Liver (tissue), 9 donors: Measurements from ENCODE around the gene FRMD4A. TPM values are rescaled to one million over a fixed set of nuclear protein-coding genes. Genes with fewer than 3 reads are reported as not detected.
A peak's percentile ranks its signal among the peaks of the same experiment; 100 is the strongest.

Experiments
- DNase-seq: peaks from one replicate; pipeline ENCODE4 v3.0.0-alpha.2; 2017; ENCODE audit warnings: low spot score
- H3K27ac ChIP-seq, 2 donors: one replicate each; pipeline ENCODE4 v1.7.0; 2013; ENCODE audit warnings: inconsistent platforms in 2 of 2, low read length in 2 of 2, control low read depth in 1 of 2, low read depth in 1 of 2, mild to moderate bottlenecking in 1 of 2
- H3K27me3 ChIP-seq, 4 donors: one replicate each; pipeline versions ENCODE4 v1.6.1 to v1.7.0; 2013; ENCODE audit warnings: low read length in 3 of 4, inconsistent platforms in 1 of 4, mild to moderate bottlenecking in 1 of 4, moderate library complexity in 1 of 4; ENCODE audit not compliant: control insufficient read depth in 4 of 4, insufficient read depth in 4 of 4
- H3K36me3 ChIP-seq, 4 donors: one replicate each; pipeline versions ENCODE4 v1.6.1 to v1.7.0; 2013; ENCODE audit warnings: low read length in 3 of 4, mild to moderate bottlenecking in 3 of 4, low read depth in 1 of 4, moderate library complexity in 1 of 4; ENCODE audit not compliant: control insufficient read depth in 4 of 4, insufficient read depth in 3 of 4
- H3K4me1 ChIP-seq, 4 donors: one replicate each; pipeline versions ENCODE4 v1.6.1 to v1.7.0; 2013; ENCODE audit warnings: low read length in 3 of 4, mild to moderate bottlenecking in 3 of 4, moderate library complexity in 1 of 4; ENCODE audit not compliant: control insufficient read depth in 4 of 4, insufficient read depth in 4 of 4
- H3K4me3 ChIP-seq, 3 donors: one replicate each; pipeline versions ENCODE4 v1.6.1 to v1.7.0; 2013; ENCODE audit warnings: low read length in 3 of 3, control low read depth in 1 of 3, low read depth in 1 of 3, mild to moderate bottlenecking in 1 of 3
- H3K9ac ChIP-seq, 2 donors: one replicate each; pipeline ENCODE4 v1.7.0; 2013; ENCODE audit warnings: low read length in 2 of 2, mild to moderate bottlenecking in 2 of 2, moderate library complexity in 2 of 2, control low read depth in 1 of 2, low read depth in 1 of 2
- H3K9me3 ChIP-seq, 4 donors: one replicate each; pipeline versions ENCODE4 v1.6.1 to v1.7.0; 2013; ENCODE audit warnings: low read length in 3 of 4; ENCODE audit not compliant: control insufficient read depth in 4 of 4
- EGR1 ChIP-seq, 2 donors: IDR thresholded peaks; 2 replicates each; pipeline ENCODE4 v1.6.1; 2016 to 2018; ENCODE audit warnings: antibody characterized with exemption in 2 of 2, low read depth in 2 of 2
- FOXA1 ChIP-seq: IDR thresholded peaks from 2 replicates; pipeline ENCODE4 v1.6.1; 2016; ENCODE audit warnings: antibody characterized with exemption
- FOXA2 ChIP-seq: IDR thresholded peaks from 2 replicates; pipeline ENCODE4 v1.6.1; 2016; ENCODE audit warnings: antibody characterized with exemption
- HNF4A ChIP-seq, 2 donors: conservative IDR thresholded peaks; 2 replicates each; pipeline ENCODE4 v1.6.1; 2016; ENCODE audit warnings: antibody characterized with exemption in 2 of 2, mild to moderate bottlenecking in 2 of 2
- HNF4G ChIP-seq: IDR thresholded peaks from 2 replicates; pipeline ENCODE4 v1.6.1; 2016; ENCODE audit warnings: antibody characterized with exemption
- JUND ChIP-seq, 2 donors: IDR thresholded peaks; 2 replicates each; pipeline ENCODE4 v1.6.1; 2016; ENCODE audit warnings: antibody characterized with exemption in 2 of 2
- NR2F2 ChIP-seq: IDR thresholded peaks from 2 replicates; pipeline ENCODE4 v1.6.1; 2016; ENCODE audit warnings: antibody characterized with exemption
- RAD21 ChIP-seq, 2 donors: IDR thresholded peaks; 2 replicates each; pipeline ENCODE4 v1.6.1; 2016; ENCODE audit warnings: antibody characterized with exemption in 2 of 2, mild to moderate bottlenecking in 2 of 2
- RXRA ChIP-seq, 2 donors: IDR thresholded peaks; 2 replicates each; pipeline ENCODE4 v1.6.1; 2017 to 2018; ENCODE audit warnings: antibody characterized with exemption in 2 of 2, mild to moderate bottlenecking in 1 of 2
- SP1 ChIP-seq: IDR thresholded peaks from 2 replicates; pipeline ENCODE4 v1.6.1; 2018; ENCODE audit warnings: antibody characterized with exemption, mild to moderate bottlenecking
- TAF1 ChIP-seq: conservative IDR thresholded peaks from 2 replicates; pipeline ENCODE4 v1.6.1; 2016; ENCODE audit warnings: antibody characterized with exemption, mild to moderate bottlenecking
- YY1 ChIP-seq: IDR thresholded peaks from 2 replicates; pipeline ENCODE4 v1.6.1; 2016; ENCODE audit warnings: antibody characterized with exemption, mild to moderate bottlenecking
- WGBS: extraction: QIAGEN DNeasy Blood & Tissue Kit; methylation state at CpG from one replicate; pipeline ENCODE4 v1.1.7; 2013; 5-methylcytosine and 5-hydroxymethylcytosine counted together
- polyA plus RNA-seq, 2 donors: library from polyadenylated mRNA; stranded (reverse) in 1 of 2; unstranded in 1 of 2; fragments of 200-250 nt in 1 of 2; fragments of >200 nt in 1 of 2; fragmentation: Nextera tagmentation in 1 of 2; extraction: Ambion mirVana in 1 of 2; gene quantifications; one replicate each; pipeline versions ENCODE4 v1.2.1 to v1.2.3, GENCODE V29; 2013 to 2015
- total RNA-seq, 2 donors: library from RNA; depleted of rRNA; stranded (reverse); fragments of >200 nt; gene quantifications; one replicate each; pipeline ENCODE4 v1.2.3, GENCODE V29; 2014
- TF ChIP-seq, protein P1 (sequence below): IDR thresholded peaks from 2 replicates; pipeline ENCODE4 v1.6.1; 2016; ENCODE audit warnings: antibody characterized with exemption
- TF ChIP-seq, protein P2 (sequence below): IDR thresholded peaks from 2 replicates; pipeline ENCODE4 v1.6.1; 2016; ENCODE audit warnings: antibody characterized with exemption
- TF ChIP-seq, protein P3 (sequence below): IDR thresholded peaks from 2 replicates; pipeline ENCODE4 v1.6.1; 2016; ENCODE audit warnings: antibody characterized with exemption
- TF ChIP-seq, protein P4 (sequence below): fragments of 150-350 bp; IDR thresholded peaks from 2 replicates; pipeline ENCODE4 v1.5.1; 2017; ENCODE audit warnings: improper control_type of control experiment, low read depth, low read length; ENCODE audit not compliant: missing input control
- TF ChIP-seq, protein P5 (sequence below): IDR thresholded peaks from 2 replicates; pipeline ENCODE4 v1.6.1; 2016; ENCODE audit warnings: antibody characterized with exemption, mild to moderate bottlenecking
- donor health status: healthy.
- donor health status: healthy.
- donor health status: healthy.
- donor health status: healthy.
- donor health status: healthy.

FRMD4A gene
- total and polyA plus RNA-seq, 4 donors, result 8.2 to 34.3 (median 13.1) TPM

DNA sequence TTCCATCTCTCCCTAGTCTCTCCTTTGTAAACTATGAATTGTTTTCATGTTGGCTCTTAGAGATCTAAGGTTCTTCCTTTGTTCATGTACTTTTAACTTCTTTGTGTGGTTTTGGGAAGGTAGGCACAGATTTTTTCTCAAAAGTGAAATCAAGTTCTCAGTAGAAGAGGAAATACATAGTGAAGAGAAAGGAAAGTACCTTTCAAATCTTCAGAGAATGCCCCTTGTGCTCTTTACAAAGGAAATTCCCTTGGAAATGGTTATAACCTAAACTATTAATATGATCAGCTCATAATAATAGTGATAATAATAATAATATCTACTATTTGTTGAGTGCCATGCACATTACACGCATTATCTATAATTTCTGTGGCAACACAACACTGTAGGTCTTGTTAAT lies 425.4 kb downstream of the FRMD4A start:
- no peaks in the 10 kb centered on the region for H3K27me3 ChIP-seq
- H3K9ac ChIP-seq, result no peak overlapping the region
- no peak for DNase-seq
- H3K4me1 ChIP-seq, result no peaks in the 10 kb centered on the region
- no peak overlapping the region for H3K27ac ChIP-seq
- H3K36me3 ChIP-seq, result no peaks in the 10 kb centered on the region
- H3K4me3 ChIP-seq, result no peak overlapping the region
- no peaks in the 10 kb centered on the region for H3K9me3 ChIP-seq
- no peak for TF ChIP-seq YY1
- no peak for TF ChIP-seq FOXA2
- no peak for TF ChIP-seq EGR1 (IDR thresholded peaks at IDR 0.05; ENCODE audit: low read depth in 2 of 2)
- TF ChIP-seq JUND (IDR thresholded peaks at IDR 0.05), result no peak
- TF ChIP-seq, protein P1, sequence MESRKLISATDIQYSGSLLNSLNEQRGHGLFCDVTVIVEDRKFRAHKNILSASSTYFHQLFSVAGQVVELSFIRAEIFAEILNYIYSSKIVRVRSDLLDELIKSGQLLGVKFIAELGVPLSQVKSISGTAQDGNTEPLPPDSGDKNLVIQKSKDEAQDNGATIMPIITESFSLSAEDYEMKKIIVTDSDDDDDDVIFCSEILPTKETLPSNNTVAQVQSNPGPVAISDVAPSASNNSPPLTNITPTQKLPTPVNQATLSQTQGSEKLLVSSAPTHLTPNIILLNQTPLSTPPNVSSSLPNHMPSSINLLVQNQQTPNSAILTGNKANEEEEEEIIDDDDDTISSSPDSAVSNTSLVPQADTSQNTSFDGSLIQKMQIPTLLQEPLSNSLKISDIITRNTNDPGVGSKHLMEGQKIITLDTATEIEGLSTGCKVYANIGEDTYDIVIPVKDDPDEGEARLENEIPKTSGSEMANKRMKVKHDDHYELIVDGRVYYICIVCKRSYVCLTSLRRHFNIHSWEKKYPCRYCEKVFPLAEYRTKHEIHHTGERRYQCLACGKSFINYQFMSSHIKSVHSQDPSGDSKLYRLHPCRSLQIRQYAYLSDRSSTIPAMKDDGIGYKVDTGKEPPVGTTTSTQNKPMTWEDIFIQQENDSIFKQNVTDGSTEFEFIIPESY, result no peak
- TF ChIP-seq RXRA (IDR thresholded peaks at IDR 0.05), result no peak
- 95% methylated on average over 1 of the region's 1 CpG for WGBS

DNA sequence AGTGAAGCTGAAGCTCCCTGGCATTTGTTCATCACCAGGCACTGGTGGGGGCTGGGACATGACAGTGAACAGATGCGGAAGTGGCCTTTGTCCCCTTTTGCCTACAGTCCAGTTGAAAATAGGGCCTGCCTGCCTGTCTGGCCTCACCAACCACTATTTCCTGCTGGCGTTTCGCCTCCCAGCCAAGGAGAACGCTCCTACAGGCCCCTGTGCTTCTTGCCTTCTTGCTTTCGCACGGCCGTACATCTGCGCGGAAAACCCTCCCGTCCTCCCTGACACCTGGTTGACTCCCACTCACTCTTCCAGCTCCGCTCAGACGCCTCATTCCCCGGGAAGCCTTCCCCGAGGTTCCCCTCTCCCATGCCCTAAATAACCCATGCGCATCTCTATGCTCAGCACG lies 426.7 kb downstream of the FRMD4A start:
- Histone ChIP-seq H3K27ac (peak overlapping the region in 1 of 2 donors; percentile 29), H3K4me1 (no peaks in the 10 kb centered on the region), H3K27me3 (no peaks in the 10 kb centered on the region), H3K9me3 (no peaks in the 10 kb centered on the region), H3K4me3 (no peak overlapping the region), H3K9ac (no peak overlapping the region), H3K36me3 (no peaks in the 10 kb centered on the region)
- 61% methylated on average over 16 of the region's 16 CpGs for WGBS
- no peak for DNase-seq
- TF ChIP-seq SP1 (peak; percentile 19), NR2F2 (peak; percentile 62), TAF1 (no peak), RAD21 (IDR thresholded peaks at IDR 0.05) (peak in 1 of 2 donors; percentile 15)
- TF ChIP-seq, protein P1, result no peak

DNA sequence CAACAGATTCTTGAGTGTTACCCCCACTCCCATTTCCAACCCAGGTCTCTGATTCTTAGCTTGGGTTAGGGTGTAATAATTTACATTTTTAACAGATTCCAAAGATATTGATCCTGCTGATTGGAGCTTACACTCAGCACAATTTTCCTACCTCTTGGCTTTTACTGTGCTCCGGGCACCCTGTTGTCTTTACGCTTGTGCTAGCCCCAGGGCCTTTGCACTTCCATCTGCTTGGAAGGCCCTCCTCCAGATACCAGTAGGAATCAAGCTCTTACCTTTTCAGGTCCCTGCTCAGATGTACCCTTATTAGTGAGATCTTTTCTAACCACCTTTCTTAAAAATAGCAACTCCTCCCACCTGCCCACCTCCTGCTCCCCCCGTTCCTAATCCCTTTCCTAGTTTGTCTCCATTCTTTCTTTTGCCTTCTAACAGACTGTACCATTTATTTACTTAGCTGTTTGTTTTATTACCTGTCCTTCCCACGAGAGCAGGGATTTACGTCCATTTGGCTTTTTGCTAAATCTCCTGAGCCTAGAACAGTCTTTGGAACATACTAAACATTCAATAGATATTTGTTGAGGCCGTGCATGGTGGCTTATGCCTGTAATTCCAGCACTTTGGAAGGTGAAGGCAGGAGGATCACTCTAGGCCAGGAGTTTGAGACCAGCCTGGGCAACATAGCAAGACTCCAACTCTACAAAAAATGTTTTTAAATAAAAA lies 427.7 kb downstream of the FRMD4A start:
- Histone ChIP-seq H3K4me3 (no peak overlapping the region), H3K9ac (no peak overlapping the region), H3K27me3 (no peaks in the 10 kb centered on the region), H3K27ac (no peak overlapping the region), H3K36me3 (no peaks in the 10 kb centered on the region), H3K4me1 (no peaks in the 10 kb centered on the region), H3K9me3 (no peaks in the 10 kb centered on the region)
- WGBS, result 85% methylated on average over 6 of the region's 6 CpGs
- no peak for DNase-seq
- TF ChIP-seq, protein P2, sequence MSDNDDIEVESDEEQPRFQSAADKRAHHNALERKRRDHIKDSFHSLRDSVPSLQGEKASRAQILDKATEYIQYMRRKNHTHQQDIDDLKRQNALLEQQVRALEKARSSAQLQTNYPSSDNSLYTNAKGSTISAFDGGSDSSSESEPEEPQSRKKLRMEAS, result no peak
- TF ChIP-seq FOXA1 (no peak), HNF4A (conservative IDR thresholded peaks at IDR 0.05) (no peak), TAF1 (no peak), HNF4G (no peak), EGR1 (IDR thresholded peaks at IDR 0.05; ENCODE audit: low read depth in 2 of 2) (no peak), NR2F2 (no peak), YY1 (no peak), FOXA2 (no peak), JUND (IDR thresholded peaks at IDR 0.05) (no peak), SP1 (no peak)
- TF ChIP-seq, protein P3, sequence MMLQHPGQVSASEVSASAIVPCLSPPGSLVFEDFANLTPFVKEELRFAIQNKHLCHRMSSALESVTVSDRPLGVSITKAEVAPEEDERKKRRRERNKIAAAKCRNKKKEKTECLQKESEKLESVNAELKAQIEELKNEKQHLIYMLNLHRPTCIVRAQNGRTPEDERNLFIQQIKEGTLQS, result no peak
- TF ChIP-seq, protein P4, sequence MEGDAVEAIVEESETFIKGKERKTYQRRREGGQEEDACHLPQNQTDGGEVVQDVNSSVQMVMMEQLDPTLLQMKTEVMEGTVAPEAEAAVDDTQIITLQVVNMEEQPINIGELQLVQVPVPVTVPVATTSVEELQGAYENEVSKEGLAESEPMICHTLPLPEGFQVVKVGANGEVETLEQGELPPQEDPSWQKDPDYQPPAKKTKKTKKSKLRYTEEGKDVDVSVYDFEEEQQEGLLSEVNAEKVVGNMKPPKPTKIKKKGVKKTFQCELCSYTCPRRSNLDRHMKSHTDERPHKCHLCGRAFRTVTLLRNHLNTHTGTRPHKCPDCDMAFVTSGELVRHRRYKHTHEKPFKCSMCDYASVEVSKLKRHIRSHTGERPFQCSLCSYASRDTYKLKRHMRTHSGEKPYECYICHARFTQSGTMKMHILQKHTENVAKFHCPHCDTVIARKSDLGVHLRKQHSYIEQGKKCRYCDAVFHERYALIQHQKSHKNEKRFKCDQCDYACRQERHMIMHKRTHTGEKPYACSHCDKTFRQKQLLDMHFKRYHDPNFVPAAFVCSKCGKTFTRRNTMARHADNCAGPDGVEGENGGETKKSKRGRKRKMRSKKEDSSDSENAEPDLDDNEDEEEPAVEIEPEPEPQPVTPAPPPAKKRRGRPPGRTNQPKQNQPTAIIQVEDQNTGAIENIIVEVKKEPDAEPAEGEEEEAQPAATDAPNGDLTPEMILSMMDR, result no peak
- TF ChIP-seq, protein P5, sequence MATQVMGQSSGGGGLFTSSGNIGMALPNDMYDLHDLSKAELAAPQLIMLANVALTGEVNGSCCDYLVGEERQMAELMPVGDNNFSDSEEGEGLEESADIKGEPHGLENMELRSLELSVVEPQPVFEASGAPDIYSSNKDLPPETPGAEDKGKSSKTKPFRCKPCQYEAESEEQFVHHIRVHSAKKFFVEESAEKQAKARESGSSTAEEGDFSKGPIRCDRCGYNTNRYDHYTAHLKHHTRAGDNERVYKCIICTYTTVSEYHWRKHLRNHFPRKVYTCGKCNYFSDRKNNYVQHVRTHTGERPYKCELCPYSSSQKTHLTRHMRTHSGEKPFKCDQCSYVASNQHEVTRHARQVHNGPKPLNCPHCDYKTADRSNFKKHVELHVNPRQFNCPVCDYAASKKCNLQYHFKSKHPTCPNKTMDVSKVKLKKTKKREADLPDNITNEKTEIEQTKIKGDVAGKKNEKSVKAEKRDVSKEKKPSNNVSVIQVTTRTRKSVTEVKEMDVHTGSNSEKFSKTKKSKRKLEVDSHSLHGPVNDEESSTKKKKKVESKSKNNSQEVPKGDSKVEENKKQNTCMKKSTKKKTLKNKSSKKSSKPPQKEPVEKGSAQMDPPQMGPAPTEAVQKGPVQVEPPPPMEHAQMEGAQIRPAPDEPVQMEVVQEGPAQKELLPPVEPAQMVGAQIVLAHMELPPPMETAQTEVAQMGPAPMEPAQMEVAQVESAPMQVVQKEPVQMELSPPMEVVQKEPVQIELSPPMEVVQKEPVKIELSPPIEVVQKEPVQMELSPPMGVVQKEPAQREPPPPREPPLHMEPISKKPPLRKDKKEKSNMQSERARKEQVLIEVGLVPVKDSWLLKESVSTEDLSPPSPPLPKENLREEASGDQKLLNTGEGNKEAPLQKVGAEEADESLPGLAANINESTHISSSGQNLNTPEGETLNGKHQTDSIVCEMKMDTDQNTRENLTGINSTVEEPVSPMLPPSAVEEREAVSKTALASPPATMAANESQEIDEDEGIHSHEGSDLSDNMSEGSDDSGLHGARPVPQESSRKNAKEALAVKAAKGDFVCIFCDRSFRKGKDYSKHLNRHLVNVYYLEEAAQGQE, result no peak
